Cardiac fibroblast (primary cell): Measurements from ENCODE around the gene LRP3.
"Not testable (repeated sequence)": the region's sequence is repeated elsewhere in the genome, so short reads cannot be mapped to it uniquely, and the experiment has no call there.

Source experiments
- DNase-seq, 2 donors: peaks; one replicate each; pipeline versions ENCODE4 v3.0.0 to v3.0.0-alpha.2; 2010; ENCODE audit warnings: low read depth in 2 of 2
- H3K4me3 ChIP-seq, 2 donors: replicated peaks in 1 of 2; 1 replicate in 1 of 2; 2 replicates in 1 of 2; pipeline ENCODE4 v1.5.1; 2011; ENCODE audit warnings: low read depth in 2 of 2, low read length in 2 of 2, mild to moderate bottlenecking in 2 of 2, moderate library complexity in 1 of 2
- TF ChIP-seq, protein P1 (sequence below): IDR thresholded peaks from one replicate; pipeline ENCODE4 v1.5.1; 2011; ENCODE audit warnings: low read depth, mild to moderate bottlenecking, low read length, inconsistent platforms

LRP3 gene

DNA sequence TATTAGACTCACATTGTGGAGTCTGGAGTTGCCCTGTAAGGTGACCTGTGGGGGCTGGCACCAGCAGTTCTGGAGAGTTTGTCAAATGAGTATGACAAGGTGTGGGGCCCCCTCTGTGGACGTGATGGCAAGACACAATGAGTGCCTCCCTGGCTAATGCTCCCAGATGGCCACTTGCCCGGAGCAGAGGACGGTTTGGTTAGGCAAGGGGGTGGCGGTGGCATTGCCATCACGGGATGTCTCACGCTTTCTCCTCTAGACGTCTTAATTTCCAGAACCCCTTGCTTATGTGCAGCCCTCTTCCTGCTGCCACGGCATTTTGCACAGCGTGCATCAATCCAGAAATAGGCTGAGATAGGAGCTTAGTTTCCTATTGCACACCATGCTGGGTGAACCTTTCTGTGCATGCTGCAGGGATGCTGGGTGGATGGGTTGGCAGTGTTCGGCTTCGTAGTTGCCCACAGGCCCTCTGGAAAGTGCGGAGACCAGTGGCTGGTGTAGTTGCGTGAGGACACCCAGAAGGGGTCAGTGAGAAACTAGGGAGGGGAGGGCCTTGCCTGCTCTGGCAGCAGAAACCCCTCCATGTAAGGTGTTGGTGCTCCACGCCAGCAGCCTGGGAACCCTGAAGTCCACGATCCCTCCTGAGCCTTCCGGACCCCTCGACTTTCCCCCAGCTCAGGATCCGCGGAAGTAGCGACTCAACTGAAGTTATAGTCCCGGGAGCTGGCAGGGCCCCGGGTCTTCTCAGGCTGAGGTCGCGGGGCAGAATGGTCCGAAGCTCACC is 18.1 kb upstream of the LRP3 start:
- H3K4me3 ChIP-seq, result peak overlapping the region; percentile 71 to 79
- DNase-seq, result peak in 1 of 2 donors; percentile 50
- TF ChIP-seq, protein P1, sequence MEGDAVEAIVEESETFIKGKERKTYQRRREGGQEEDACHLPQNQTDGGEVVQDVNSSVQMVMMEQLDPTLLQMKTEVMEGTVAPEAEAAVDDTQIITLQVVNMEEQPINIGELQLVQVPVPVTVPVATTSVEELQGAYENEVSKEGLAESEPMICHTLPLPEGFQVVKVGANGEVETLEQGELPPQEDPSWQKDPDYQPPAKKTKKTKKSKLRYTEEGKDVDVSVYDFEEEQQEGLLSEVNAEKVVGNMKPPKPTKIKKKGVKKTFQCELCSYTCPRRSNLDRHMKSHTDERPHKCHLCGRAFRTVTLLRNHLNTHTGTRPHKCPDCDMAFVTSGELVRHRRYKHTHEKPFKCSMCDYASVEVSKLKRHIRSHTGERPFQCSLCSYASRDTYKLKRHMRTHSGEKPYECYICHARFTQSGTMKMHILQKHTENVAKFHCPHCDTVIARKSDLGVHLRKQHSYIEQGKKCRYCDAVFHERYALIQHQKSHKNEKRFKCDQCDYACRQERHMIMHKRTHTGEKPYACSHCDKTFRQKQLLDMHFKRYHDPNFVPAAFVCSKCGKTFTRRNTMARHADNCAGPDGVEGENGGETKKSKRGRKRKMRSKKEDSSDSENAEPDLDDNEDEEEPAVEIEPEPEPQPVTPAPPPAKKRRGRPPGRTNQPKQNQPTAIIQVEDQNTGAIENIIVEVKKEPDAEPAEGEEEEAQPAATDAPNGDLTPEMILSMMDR, result no peak

- peak overlapping the region; percentile 71 to 79 for H3K4me3 ChIP-seq
- TF ChIP-seq, protein P1, result peak; percentile 6
Measured at GRCh38 chr19:33176670-33177416, 17.3 kb upstream of the LRP3 start.

GRCh38 chr19:33177417-33177979 is 16.6 kb upstream of the LRP3 start:
- no peak for DNase-seq
- TF ChIP-seq, protein P1, result peak; percentile 47
- H3K4me3 ChIP-seq, result peak overlapping the region; percentile 53 to 54

More at GRCh38 chr19:33176670-33177416, 17.3 kb upstream of the LRP3 start:
- DNase-seq, result peak; percentile 99

GRCh38 chr19:33186431-33187182 is 7.5 kb upstream of the LRP3 start:
- H3K4me3 ChIP-seq, result no peak overlapping the region
- TF ChIP-seq, protein P1, result no peak
- DNase-seq, result no peak

DNA sequence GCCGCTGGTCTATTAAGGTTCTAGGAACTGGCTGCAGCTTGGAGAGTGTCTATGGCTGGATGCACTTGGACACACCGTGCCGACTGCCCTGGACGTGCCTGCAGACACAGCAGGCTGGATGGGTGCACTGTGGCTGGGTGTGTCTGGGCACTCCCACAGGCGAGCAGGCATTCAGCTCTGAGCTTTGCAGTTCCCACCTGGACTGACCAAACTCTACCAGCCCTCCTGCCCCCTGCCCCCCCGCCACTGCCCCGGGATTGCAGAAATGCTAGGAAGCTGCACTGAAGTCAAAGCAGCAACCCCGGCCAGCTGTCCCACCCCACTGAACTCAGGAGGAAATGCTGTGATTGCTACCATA is 7.0 kb upstream of the LRP3 start:
- TF ChIP-seq, protein P1, result no peak
- DNase-seq, result no peak
- H3K4me3 ChIP-seq, result no peak overlapping the region

- DNase-seq, result no peak
- no peak overlapping the region for H3K4me3 ChIP-seq
- TF ChIP-seq, protein P1, result no peak
Measured at GRCh38 chr19:33189453-33189852, 4.7 kb upstream of the LRP3 start.

DNA sequence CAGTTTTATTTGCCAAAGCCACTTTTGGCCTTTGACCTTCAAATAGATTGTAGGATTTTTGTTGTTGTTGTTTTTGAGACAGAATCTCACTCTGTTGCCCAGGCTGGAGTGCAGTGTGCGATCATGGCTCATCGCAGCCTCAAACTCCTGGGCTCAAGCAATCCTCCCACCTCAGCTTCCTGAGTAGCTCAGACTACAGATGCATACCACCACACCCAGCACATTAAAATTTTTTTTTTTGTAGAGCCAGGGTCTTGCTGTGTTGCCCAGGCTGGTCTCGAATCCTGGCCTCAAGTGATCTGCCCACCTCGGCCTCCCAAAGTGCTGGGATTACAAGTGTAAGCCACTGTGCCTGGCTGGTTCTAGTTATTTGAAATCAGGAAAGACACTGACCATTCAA is 3.0 kb upstream of the LRP3 start:
- not testable (repeated sequence) for DNase-seq, H3K4me3 ChIP-seq
